A549 (cell line): ENCODE results near the gene GNAL. TPM values are rescaled to one million over a fixed set of nuclear protein-coding genes. Genes with fewer than 3 reads are reported as not detected.
"Not testable (repeated sequence)": the region's sequence is repeated elsewhere in the genome, so short reads cannot be mapped to it uniquely, and the experiment has no call there.

Experiments used
- ATAC-seq, 2 experiments: fragments of 200-7000 bp in 1 of 2; fragments of >200 bp in 1 of 2; cut with Nextera tagmentation in 1 of 2; cut with Tn5 transposase in 1 of 2; 3 replicates each; pipeline versions ENCODE4 v1.8.0 to v1.9.1; 2018 to 2020; ENCODE audit warnings: mild to moderate bottlenecking in 1 of 2, moderate library complexity in 1 of 2
- CTCF ChIA-PET: fragments of 300-600 bp; sonication (Branson Sonifier 250); formaldehyde crosslinking; extraction: SDS; loops from one replicate; lab custom pipeline; 2021; ENCODE audit warnings: antibody characterized with exemption, inconsistent platforms; lab: Yijun Ruan, JAX
- POLR2A ChIA-PET: fragments of 350-600 bp; formaldehyde crosslinking; extraction: SDS; loops from one replicate; lab custom pipeline; 2021; ENCODE audit warnings: antibody characterized with exemption, inconsistent platforms; lab: Yijun Ruan, JAX
- DNase-seq, 2 experiments: peaks; one replicate each; pipeline versions ENCODE4 v3.0.0 to v3.0.0-alpha.2; 2011 to 2016; ENCODE audit warnings: low read depth in 1 of 2, low spot score in 1 of 2
- FAIRE-seq: peaks from 2 replicates; lab custom pipeline; 2011; peaks lifted over from hg19 to GRCh38; lab: Jason Lieb, UNC
- H3K27ac ChIP-seq, 2 experiments: fragments of >200 bp; sonication (Bioruptor Twin); formaldehyde crosslinking; 3 replicates each; pipeline ENCODE4 v1.5.1; 2016 to 2017
- H3K4me1 ChIP-seq: fragments of >200 bp; sonication (Bioruptor Twin); formaldehyde crosslinking; 3 replicates; pipeline ENCODE4 v1.6.1; 2016
- H3K4me2 ChIP-seq: fragments of >200 bp; sonication (Bioruptor Twin); formaldehyde crosslinking; 3 replicates; pipeline ENCODE4 v1.6.1; 2016
- H3K4me3 ChIP-seq: fragments of >200 bp; sonication (Bioruptor Twin); formaldehyde crosslinking; 3 replicates; pipeline ENCODE4 v1.5.1; 2016
- H3K9me3 ChIP-seq: fragments of >200 bp; sonication (Bioruptor Twin); formaldehyde crosslinking; 3 replicates; pipeline ENCODE4 v1.6.1; 2016
- CBX8 ChIP-seq: fragments of 200-600 bp; sonication (generic); IDR thresholded peaks from 2 replicates; pipeline ENCODE4 v1.6.1; 2016
- CHD4 ChIP-seq: fragments of 200-600 bp; sonication (generic); IDR thresholded peaks from 2 replicates; pipeline ENCODE4 v1.6.1; 2016; ENCODE audit warnings: antibody characterized with exemption, mild to moderate bottlenecking, borderline replicate concordance
- EHMT2 ChIP-seq: fragments of 200-600 bp; sonication (generic); IDR thresholded peaks from 2 replicates; pipeline ENCODE4 v1.6.1; 2016; ENCODE audit warnings: antibody characterized with exemption, low read depth, mild to moderate bottlenecking, moderate library complexity
- EP300 ChIP-seq, 2 experiments: fragments of >200 bp; sonication (Bioruptor Twin); formaldehyde crosslinking; IDR thresholded peaks; 2 replicates in 1 of 2; 3 replicates in 1 of 2; pipeline ENCODE4 v1.6.1; 2016 to 2017
- HOXA7 ChIP-seq: fragments of 250-450 bp; sonication (Bioruptor Pico); IDR thresholded peaks from 2 replicates; pipeline ENCODE4 v1.5.0; 2020; ENCODE audit warnings: mild to moderate bottlenecking, moderate library complexity
- KDM1A ChIP-seq: fragments of 200-600 bp; sonication (generic); IDR thresholded peaks from 2 replicates; pipeline ENCODE4 v1.6.1; 2016; ENCODE audit warnings: low read depth, mild to moderate bottlenecking
- KDM5A ChIP-seq: fragments of 200-600 bp; sonication (generic); IDR thresholded peaks from 2 replicates; pipeline ENCODE4 v1.6.1; 2016; ENCODE audit warnings: antibody characterized with exemption, mild to moderate bottlenecking
- MAZ ChIP-seq: fragments of 150-350 bp; IDR thresholded peaks from 2 replicates; pipeline ENCODE4 v1.6.1; 2014; ENCODE audit warnings: antibody characterized with exemption, low read depth, low read length, borderline replicate concordance
- NPAS2 ChIP-seq: fragments of 250-450 bp; sonication (Bioruptor Pico); IDR thresholded peaks from 2 replicates; pipeline ENCODE4 v1.8.0; 2022; ENCODE audit warnings: mild to moderate bottlenecking, moderate library complexity, borderline replicate concordance
- NR3C1 ChIP-seq: fragments of >200 bp; sonication (Bioruptor Twin); formaldehyde crosslinking; IDR thresholded peaks from 3 replicates; pipeline ENCODE4 v1.6.1; 2017
- PBX3 ChIP-seq: IDR thresholded peaks from 2 replicates; pipeline ENCODE4 v1.6.1; 2012
- RCOR1 ChIP-seq: fragments of 150-350 bp; IDR thresholded peaks from 2 replicates; pipeline ENCODE4 v1.6.1; 2014; ENCODE audit warnings: antibody characterized with exemption, low read length, low read depth
- REST ChIP-seq: fragments of 200-600 bp; sonication (generic); IDR thresholded peaks from 2 replicates; pipeline ENCODE4 v1.6.1; 2016; ENCODE audit warnings: antibody characterized with exemption, mild to moderate bottlenecking, moderate library complexity
- TP53 ChIP-seq: fragments of 250-450 bp; sonication (Bioruptor Pico); IDR thresholded peaks from 2 replicates; pipeline ENCODE4 v1.5.0; 2021; ENCODE audit warnings: mild to moderate bottlenecking, moderate library complexity
- WGBS: methylation state at CpG from one replicate; pipeline ENCODE4 v1.1.6; 2017; ENCODE audit errors: missing lambda C conversion rate; 5-methylcytosine and 5-hydroxymethylcytosine counted together
- polyA plus RNA-seq, 4 experiments: library from polyadenylated mRNA; depleted of rRNA in 3 of 4; stranded (reverse); fragments of >200 nt; fragmentation: RNase III in 1 of 4; extraction: RNeasy Plus Mini Kit Qiagen cat#74134 plus additional on column Dnase treatment in 1 of 4; gene quantifications; 2 replicates in 3 of 4; 3 replicates in 1 of 4; pipeline ENCODE4 v1.2.3, GENCODE V29; 2011 to 2017

The GNAL gene
- polyA plus RNA-seq, 2 of the 4 experiments (the other 2 are of a cell fraction): 5.1 to 12.9 TPM

GRCh38 chr18:11714244-11714918 lies 25.3 kb downstream of the GNAL start (continued):
- no peak for TF ChIP-seq CHD4
- no peak for TF ChIP-seq EP300 (IDR thresholded peaks at IDR 0.05)
- no peak for TF ChIP-seq EHMT2
- no peak for TF ChIP-seq NPAS2 (CRISPR knock-in tag)
- TF ChIP-seq RCOR1: no peak
- TF ChIP-seq, all 56 proteins: peak for 0

- H3K27ac ChIP-seq, ATAC-seq, DNase-seq, POLR2A ChIA-PET, H3K4me3 ChIP-seq, H3K4me1 ChIP-seq, FAIRE-seq, H3K4me2 ChIP-seq, H3K9me3 ChIP-seq: not testable (repeated sequence)
- CTCF ChIA-PET: interaction anchor here (1.8 to 2.3 kb wide), 2 partner anchors 16 to 62 kb away, joined by 6 to 10 read pairs; no protein-coding TSS in a partner anchor
- 91% methylated on average over 14 of the region's 24 CpGs for whole genome bisulfite sequencing
These were observed 27.8 kb downstream of the GNAL start for GRCh38 chr18:11716767-11717315.

GRCh38 chr18:11719050-11719449 lies 30.0 kb downstream of the GNAL start:
- CTCF ChIA-PET: interaction anchor here (1.0 kb wide), 1 partner anchor 64 kb away, joined by 4 read pairs; no protein-coding TSS in a partner anchor
- 49% methylated on average over 2 of the region's 2 CpGs for WGBS

More at GRCh38 chr18:11719050-11719449, 30.0 kb downstream of the GNAL start:
- Histone ChIP-seq H3K27ac (no peak overlapping the region), H3K4me1 (no peaks in the 10 kb centered on the region), H3K4me3 (no peak overlapping the region), H3K9me3 (no peaks in the 10 kb centered on the region), H3K4me2 (no peak overlapping the region)
- ATAC-seq (no peak), FAIRE-seq (no peak), DNase-seq (no peak)
- TF ChIP-seq MAZ: no peak
- TF ChIP-seq CBX8: no peak
- TF ChIP-seq KDM5A: no peak
- no peak for TF ChIP-seq NR3C1
- TF ChIP-seq KDM1A: no peak
- no peak for TF ChIP-seq PBX3
- no peak for TF ChIP-seq REST
- no peak for TF ChIP-seq HOXA7 (CRISPR knock-in tag)
- no peak for TF ChIP-seq TP53 (CRISPR knock-in tag)
- POLR2A ChIA-PET: no interaction called here
